Measurements from ENCODE around the gene PFAS. TPM values are rescaled to one million over a fixed set of nuclear protein-coding genes. Genes with fewer than 3 reads are reported as not detected.
A peak's percentile ranks its signal among the peaks of the same experiment; 100 is the strongest.

PFAS gene
- total RNA-seq, 1 donor from 2014 or later = 25.3 TPM

DNA sequence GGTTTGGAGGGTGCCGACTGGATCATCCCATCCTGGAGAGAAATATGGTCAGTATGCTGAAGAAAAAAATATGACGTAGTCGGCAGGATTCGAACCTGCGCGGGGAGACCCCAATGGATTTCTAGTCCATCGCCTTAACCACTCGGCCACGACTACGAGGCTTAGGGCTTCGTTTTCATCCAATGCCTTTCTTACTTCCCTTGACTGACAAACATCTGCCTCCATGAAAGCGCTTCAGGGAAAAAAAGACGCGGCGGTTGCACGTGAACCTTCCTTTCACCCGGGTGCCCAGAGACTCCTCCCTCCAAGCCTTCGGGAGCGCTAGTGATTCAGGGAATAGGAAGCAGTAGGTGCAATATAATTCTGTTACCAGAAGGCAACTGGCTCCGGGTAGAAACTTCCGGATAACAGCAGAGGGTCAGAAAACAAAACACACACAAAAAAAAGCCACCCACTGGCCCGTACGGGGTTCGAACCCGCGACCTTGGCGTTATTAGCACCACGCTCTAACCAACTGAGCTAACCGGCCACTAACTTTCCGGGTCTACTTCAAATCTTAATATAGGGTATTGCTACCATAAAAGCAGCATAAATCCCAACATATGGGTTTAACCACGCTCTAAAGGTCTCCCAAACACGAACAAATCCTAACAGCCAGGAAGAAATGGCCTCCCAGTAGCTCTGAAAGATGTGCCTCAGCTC, 22.4 kb upstream of the PFAS start:
- Histone ChIP-seq H3K27ac (peak overlapping the region; percentile 68), H3K4me1 (peaks cover 24% of the 10 kb centered on the region), H3K36me3 (peaks cover 46% of the 10 kb centered on the region), H3K4me3 (peak overlapping the region; percentile 39), H3K9me3 (no peaks in the 10 kb centered on the region), H3K27me3 (ENCODE audit: low read depth) (no peaks in the 10 kb centered on the region)
- DNase-seq (peak; percentile 60), ATAC-seq (no peak)
- intact Hi-C loops (cut with DNase I) = no loop called here
- TF ChIP-seq, protein P1, sequence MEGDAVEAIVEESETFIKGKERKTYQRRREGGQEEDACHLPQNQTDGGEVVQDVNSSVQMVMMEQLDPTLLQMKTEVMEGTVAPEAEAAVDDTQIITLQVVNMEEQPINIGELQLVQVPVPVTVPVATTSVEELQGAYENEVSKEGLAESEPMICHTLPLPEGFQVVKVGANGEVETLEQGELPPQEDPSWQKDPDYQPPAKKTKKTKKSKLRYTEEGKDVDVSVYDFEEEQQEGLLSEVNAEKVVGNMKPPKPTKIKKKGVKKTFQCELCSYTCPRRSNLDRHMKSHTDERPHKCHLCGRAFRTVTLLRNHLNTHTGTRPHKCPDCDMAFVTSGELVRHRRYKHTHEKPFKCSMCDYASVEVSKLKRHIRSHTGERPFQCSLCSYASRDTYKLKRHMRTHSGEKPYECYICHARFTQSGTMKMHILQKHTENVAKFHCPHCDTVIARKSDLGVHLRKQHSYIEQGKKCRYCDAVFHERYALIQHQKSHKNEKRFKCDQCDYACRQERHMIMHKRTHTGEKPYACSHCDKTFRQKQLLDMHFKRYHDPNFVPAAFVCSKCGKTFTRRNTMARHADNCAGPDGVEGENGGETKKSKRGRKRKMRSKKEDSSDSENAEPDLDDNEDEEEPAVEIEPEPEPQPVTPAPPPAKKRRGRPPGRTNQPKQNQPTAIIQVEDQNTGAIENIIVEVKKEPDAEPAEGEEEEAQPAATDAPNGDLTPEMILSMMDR (IDR thresholded peaks at IDR 0.05) = no peak

DNA sequence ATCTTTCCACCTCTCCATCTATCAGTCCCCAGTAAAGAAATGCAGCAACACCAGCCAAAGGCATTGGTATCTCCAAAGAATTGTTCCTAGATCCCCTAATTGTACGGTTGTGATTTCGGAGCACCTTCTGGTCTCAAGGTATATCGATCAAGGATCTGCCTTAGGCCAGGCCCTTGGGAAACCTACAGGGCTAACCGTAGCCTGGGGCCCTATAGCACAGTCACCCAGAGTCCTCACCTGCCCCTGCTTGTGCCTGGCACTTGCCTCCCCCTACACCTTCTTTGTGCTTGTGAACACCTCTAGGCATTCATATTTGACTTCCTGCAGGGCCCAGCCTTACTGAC, 21.9 kb upstream of the PFAS start:
- peaks cover 51% of the 10 kb centered on the region for H3K36me3 ChIP-seq

DNA sequence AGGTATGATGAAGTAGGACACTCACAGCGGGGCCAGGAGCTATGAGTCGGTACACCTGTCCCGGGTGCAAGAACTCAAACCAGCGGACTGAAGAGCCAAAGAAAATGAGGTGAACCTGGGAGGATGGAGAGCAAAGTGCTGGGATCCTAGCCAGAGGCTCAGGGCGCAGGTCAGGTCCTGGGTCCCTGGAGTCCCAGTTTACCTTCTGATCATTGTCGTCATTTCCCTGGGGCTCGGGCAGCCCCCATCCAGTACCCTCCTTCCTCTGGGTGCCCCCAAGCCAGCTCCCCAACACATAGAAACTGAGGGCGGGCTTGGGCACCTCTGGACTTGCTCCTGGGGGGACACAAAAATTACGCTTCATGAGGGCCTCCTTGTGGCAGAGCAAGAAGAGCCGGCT, 17.4 kb upstream of the PFAS start:
- TF ChIP-seq, protein P1 (IDR thresholded peaks at IDR 0.05) = no peak
- Histone ChIP-seq H3K4me3 (no peak overlapping the region), H3K9me3 (no peaks in the 10 kb centered on the region), H3K27ac (no peak overlapping the region), H3K36me3 (peaks cover 96% of the 10 kb centered on the region), H3K27me3 (ENCODE audit: low read depth) (no peaks in the 10 kb centered on the region), H3K4me1 (peaks cover 11% of the 10 kb centered on the region)
- intact Hi-C loops (cut with DNase I) = no loop called here
- DNase-seq (no peak), ATAC-seq (no peak)

More for the DNA sequence above, 21.9 kb upstream of the PFAS start:
- no peak for DNase-seq
- TF ChIP-seq, protein P1 (IDR thresholded peaks at IDR 0.05) = no peak
- no peak for ATAC-seq
- Histone ChIP-seq H3K9me3 (no peaks in the 10 kb centered on the region), H3K4me1 (peaks cover 24% of the 10 kb centered on the region), H3K27me3 (ENCODE audit: low read depth) (no peaks in the 10 kb centered on the region), H3K27ac (peak overlapping the region; percentile 68), H3K4me3 (peak overlapping the region; percentile 39)
- intact Hi-C loops (cut with DNase I) = no loop called here

DNA sequence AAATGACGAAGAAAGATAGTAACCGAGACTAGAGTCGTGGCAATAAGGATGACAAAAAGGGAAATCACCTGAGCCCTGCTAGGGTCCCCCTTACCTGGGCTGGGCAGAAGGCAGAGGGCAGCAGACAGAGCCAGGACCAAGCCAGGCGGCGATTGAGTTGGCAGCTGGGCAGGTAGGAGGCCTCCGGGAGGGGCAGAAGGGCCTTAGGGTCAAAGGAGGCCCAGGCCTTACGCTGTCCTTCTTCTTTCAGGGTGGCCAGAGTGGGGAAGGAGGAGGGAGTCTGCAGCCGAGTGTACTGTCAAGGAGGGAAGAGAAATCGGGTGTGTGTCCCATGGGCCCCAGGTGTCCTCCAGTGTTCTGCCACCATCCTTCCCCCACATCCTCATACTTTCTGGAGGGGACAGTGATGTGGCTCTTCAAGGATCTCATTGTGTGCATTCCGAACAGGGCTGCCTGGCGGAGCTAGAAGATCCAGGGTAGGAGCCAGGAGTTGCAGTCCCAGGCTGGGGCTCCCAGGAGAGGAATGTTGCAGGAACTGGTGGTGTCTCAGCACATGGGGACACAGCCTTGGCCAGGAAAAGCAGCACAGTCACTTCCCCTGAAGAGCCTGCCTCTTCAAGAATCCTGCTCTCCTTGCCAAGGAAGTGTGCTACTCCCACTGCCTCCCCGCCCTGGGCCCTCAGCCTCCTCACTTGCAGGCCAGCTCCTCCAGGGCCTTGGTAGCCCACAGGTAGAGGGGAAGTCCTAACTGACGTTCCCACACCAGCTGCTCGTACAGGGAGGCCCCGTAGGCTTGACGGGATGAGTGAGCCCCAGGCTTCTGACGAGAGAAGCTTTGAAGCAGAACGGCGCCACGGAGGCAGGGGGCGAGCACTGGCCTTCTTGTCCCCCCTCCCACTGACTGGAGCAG, 14.5 kb upstream of the PFAS start:
- Histone ChIP-seq H3K27ac (no peak overlapping the region), H3K9me3 (no peaks in the 10 kb centered on the region), H3K4me1 (no peaks in the 10 kb centered on the region), H3K27me3 (ENCODE audit: low read depth) (no peaks in the 10 kb centered on the region), H3K36me3 (peaks cover 100% of the 10 kb centered on the region), H3K4me3 (no peak overlapping the region)
- intact Hi-C loops (cut with DNase I) = no loop called here
- ATAC-seq = no peak
- TF ChIP-seq, protein P1 (IDR thresholded peaks at IDR 0.05) = no peak
- DNase-seq = no peak

DNA sequence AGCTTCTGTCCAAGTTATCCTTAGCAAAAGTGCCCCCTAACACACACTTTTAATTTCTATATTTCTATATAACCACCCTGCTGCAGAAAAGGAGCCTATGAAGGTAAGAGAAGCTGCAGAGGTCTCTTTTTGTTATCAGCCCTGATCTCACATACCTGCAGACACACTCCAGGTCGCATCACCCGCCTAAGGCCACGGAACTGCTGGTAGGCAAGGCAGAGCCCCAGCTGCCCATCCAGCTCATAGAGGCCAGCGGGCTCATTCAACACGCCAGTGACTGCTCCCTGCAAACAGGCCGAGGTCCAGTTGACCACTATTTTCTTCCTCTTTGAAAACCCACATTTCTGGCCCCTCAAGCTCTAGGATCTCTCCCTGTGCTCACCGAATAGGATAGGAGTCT, 13.4 kb upstream of the PFAS start:
- Histone ChIP-seq H3K27ac (no peak overlapping the region), H3K4me1 (no peaks in the 10 kb centered on the region), H3K36me3 (peaks cover 100% of the 10 kb centered on the region), H3K27me3 (ENCODE audit: low read depth) (no peaks in the 10 kb centered on the region), H3K4me3 (no peak overlapping the region), H3K9me3 (no peaks in the 10 kb centered on the region)
- intact Hi-C loops (cut with DNase I) = no loop called here
- TF ChIP-seq, protein P1 (IDR thresholded peaks at IDR 0.05) = no peak
- DNase-seq (no peak), ATAC-seq (no peak)
